Measurements from ENCODE around the gene TEX51. TPM values are rescaled to one million over a fixed set of nuclear protein-coding genes. Genes with fewer than 3 reads are reported as not detected.

The TEX51 gene
- total RNA-seq = not detected

DNA sequence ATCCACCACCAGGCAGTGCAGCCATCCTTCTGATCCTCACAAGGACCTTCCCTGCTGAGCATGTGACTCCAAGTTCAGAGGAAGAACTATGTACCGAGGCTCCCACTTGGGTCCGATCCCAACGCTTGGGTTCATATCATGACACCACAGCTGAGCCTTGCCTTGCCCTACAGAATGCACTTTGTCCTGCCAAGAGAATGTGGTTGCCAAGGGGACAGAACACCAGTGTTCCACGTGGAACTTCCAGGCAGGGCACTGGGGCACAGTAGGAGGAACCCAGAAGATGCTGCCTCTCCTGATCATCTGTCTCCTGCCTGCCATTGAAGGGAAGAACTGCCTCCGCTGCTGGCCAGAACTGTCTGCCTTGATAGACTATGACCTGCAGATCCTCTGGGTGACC, at the start of gene TEX51:
Gene TEX51, plus strand, starts transcription at position 255 of the 400 bp plus-strand sequence. Its CDS starts 29 bp downstream, at position 284.
- 74% methylated on average over 5 of the region's 5 CpGs; no CpG with 5 or more reads in 1 of the 2 donors for WGBS, 2 donors (ENCODE audit: low coverage in 1 of 2)
- H3K36me3 ChIP-seq = no peaks in the 10 kb centered on the region
- TF ChIP-seq POLR2A (IDR thresholded peaks at IDR 0.05) (no peak), CTCF (IDR thresholded peaks at IDR 0.05) (no peak), POLR2AphosphoS5 (IDR thresholded peaks at IDR 0.05) (no peak), EP300 (IDR thresholded peaks at IDR 0.05; ENCODE audit: low read depth) (no peak)
- H3K27ac ChIP-seq = no peak within 1 kb of the TSS
- intact Hi-C loops (cut with DNase I; ENCODE audit: low total_unique reads) (no loop called here), in situ Hi-C loops (cut with MboI; ENCODE audit: low pct_ligation_motif_present in 1 of 4, low pct_unique_long_range_greater_than_20kb in 1 of 4, low sequenced_read_pairs in 3 of 4) (no loop called here)
- no peak for DNase-seq
- no peak within 1 kb of the TSS for H3K4me3 ChIP-seq
- H3K27me3 ChIP-seq = no peaks in the 10 kb centered on the region
- no peaks in the 10 kb centered on the region for H3K9me3 ChIP-seq
- H3K4me1 ChIP-seq = no peaks in the 10 kb centered on the region

- WGBS, 2 donors (ENCODE audit: low coverage in 1 of 2) = 37 to 40% methylated on average over 2 of the region's 2 CpGs
- no peaks in the 10 kb centered on the region for H3K27me3 ChIP-seq
- no peaks in the 10 kb centered on the region for H3K9me3 ChIP-seq
- H3K36me3 ChIP-seq = no peaks in the 10 kb centered on the region
- H3K4me1 ChIP-seq = no peaks in the 10 kb centered on the region
- TF ChIP-seq POLR2AphosphoS5 (IDR thresholded peaks at IDR 0.05) (no peak), EP300 (IDR thresholded peaks at IDR 0.05; ENCODE audit: low read depth) (no peak)
- H3K27ac ChIP-seq = no peak overlapping the region
- intact Hi-C loops (cut with DNase I; ENCODE audit: low total_unique reads) = no loop called here
- in situ Hi-C loops (cut with MboI; ENCODE audit: low pct_ligation_motif_present in 1 of 4, low pct_unique_long_range_greater_than_20kb in 1 of 4, low sequenced_read_pairs in 3 of 4) = no loop called here
- no peak for DNase-seq
- no peak overlapping the region for H3K4me3 ChIP-seq
Observed at GRCh38 chr2:126849054-126849453, 49.6 kb upstream of the TEX51 start.

GRCh38 chr2:126849486-126849885, 49.2 kb upstream of the TEX51 start:
- Histone ChIP-seq H3K9me3 (no peaks in the 10 kb centered on the region), H3K27me3 (no peaks in the 10 kb centered on the region), H3K4me1 (no peaks in the 10 kb centered on the region), H3K36me3 (no peaks in the 10 kb centered on the region), H3K27ac (no peak overlapping the region), H3K4me3 (no peak overlapping the region)
- WGBS, 2 donors (ENCODE audit: low coverage in 1 of 2) = 83% methylated on average over 4 of the region's 4 CpGs; no CpG with 5 or more reads in 1 of the 2 donors
- no peak for TF ChIP-seq CTCF (IDR thresholded peaks at IDR 0.05)
- no peak for TF ChIP-seq POLR2AphosphoS5 (IDR thresholded peaks at IDR 0.05)
- no peak for TF ChIP-seq POLR2A (IDR thresholded peaks at IDR 0.05)
- TF ChIP-seq EP300 (IDR thresholded peaks at IDR 0.05; ENCODE audit: low read depth) = no peak
- in situ Hi-C loops (cut with MboI; ENCODE audit: low pct_ligation_motif_present in 1 of 4, low pct_unique_long_range_greater_than_20kb in 1 of 4, low sequenced_read_pairs in 3 of 4) = no loop called here
- DNase-seq = no peak
- intact Hi-C loops (cut with DNase I; ENCODE audit: low total_unique reads) = no loop called here

DNA sequence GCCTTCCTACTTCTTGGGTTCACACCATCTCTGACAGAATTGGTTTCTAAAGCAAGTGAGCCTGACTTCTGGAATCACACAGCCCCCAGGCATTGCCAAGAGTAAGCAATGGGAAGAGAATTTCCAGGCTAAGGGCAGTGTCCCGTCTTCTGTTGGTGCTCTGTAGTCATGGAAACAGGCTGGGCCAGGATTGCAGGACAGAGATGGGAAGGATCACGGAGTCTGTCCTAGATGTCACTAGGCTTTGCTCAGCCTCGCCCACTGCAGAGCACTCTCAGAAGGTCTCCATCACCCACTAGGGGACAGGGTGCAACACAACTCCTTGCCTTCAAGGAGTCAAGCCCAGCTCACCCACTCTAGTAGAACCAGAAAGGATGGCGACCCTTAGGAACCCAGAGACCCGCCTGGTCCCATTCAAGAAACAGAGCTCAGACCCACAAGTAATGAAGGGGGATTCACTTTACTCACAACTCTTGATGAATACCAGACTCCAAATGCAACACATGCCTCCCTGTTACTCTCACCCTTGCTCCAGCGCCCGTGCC, 48.6 kb upstream of the TEX51 start:
- H3K4me3 ChIP-seq = no peak overlapping the region
- TF ChIP-seq CTCF (IDR thresholded peaks at IDR 0.05) = no peak
- no peak for TF ChIP-seq POLR2A (IDR thresholded peaks at IDR 0.05)
- no peak for TF ChIP-seq POLR2AphosphoS5 (IDR thresholded peaks at IDR 0.05)
- TF ChIP-seq EP300 (IDR thresholded peaks at IDR 0.05; ENCODE audit: low read depth) = no peak
- intact Hi-C loops (cut with DNase I; ENCODE audit: low total_unique reads) (no loop called here), in situ Hi-C loops (cut with MboI; ENCODE audit: low pct_ligation_motif_present in 1 of 4, low pct_unique_long_range_greater_than_20kb in 1 of 4, low sequenced_read_pairs in 3 of 4) (no loop called here)
- H3K4me1 ChIP-seq = no peaks in the 10 kb centered on the region
- H3K9me3 ChIP-seq = no peaks in the 10 kb centered on the region
- DNase-seq = no peak
- WGBS, 2 donors (ENCODE audit: low coverage in 1 of 2) = 75 to 100% methylated on average over 1 to 7 of the region's 7 CpGs
- no peak overlapping the region for H3K27ac ChIP-seq
- H3K27me3 ChIP-seq = no peaks in the 10 kb centered on the region
- H3K36me3 ChIP-seq = no peaks in the 10 kb centered on the region

DNA sequence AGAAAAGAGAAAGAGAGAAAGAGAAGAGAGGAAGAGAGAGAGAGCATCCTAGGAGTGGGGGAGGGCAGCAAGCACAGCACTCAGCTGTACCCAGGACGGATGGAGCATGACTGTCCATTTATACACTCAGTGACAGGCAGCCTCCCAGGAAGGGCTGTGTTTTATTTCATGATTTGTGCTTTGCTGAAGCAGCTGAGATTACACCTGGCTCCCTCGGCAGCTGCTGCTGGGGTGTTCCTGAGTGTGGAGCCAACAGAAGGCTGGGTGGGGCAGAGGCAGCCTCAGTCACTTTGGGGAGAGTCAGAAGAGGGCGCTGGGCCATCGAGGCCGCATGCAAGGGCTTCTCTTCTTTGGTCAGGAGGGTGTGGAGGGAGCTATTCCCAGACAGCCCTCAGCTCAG, 47.8 kb upstream of the TEX51 start:
- in situ Hi-C loops (cut with MboI; ENCODE audit: low pct_ligation_motif_present in 1 of 4, low pct_unique_long_range_greater_than_20kb in 1 of 4, low sequenced_read_pairs in 3 of 4) (no loop called here), intact Hi-C loops (cut with DNase I; ENCODE audit: low total_unique reads) (no loop called here)
- 65% methylated on average over 5 of the region's 5 CpGs; no CpG with 5 or more reads in 1 of the 2 donors for WGBS, 2 donors (ENCODE audit: low coverage in 1 of 2)
- Histone ChIP-seq H3K9me3 (no peaks in the 10 kb centered on the region), H3K27me3 (no peaks in the 10 kb centered on the region), H3K27ac (no peak overlapping the region), H3K4me3 (no peak overlapping the region), H3K4me1 (no peaks in the 10 kb centered on the region), H3K36me3 (no peaks in the 10 kb centered on the region)
- no peak for DNase-seq
- TF ChIP-seq POLR2A (IDR thresholded peaks at IDR 0.05) = no peak
- no peak for TF ChIP-seq POLR2AphosphoS5 (IDR thresholded peaks at IDR 0.05)
- TF ChIP-seq EP300 (IDR thresholded peaks at IDR 0.05; ENCODE audit: low read depth) = no peak
- TF ChIP-seq CTCF (IDR thresholded peaks at IDR 0.05) = no peak
